NCI-H2081 treated with DMSO at 0.1 percent for 48 hours (cell line): ENCODE results near the gene SPEG.
A peak's percentile ranks its signal among the peaks of the same experiment; 100 is the strongest.

ENCODE experiments used
- DNase-seq: peaks from one replicate; lab custom pipeline; 2025; lab: John Stamatoyannopoulos, UW

SPEG gene

DNA sequence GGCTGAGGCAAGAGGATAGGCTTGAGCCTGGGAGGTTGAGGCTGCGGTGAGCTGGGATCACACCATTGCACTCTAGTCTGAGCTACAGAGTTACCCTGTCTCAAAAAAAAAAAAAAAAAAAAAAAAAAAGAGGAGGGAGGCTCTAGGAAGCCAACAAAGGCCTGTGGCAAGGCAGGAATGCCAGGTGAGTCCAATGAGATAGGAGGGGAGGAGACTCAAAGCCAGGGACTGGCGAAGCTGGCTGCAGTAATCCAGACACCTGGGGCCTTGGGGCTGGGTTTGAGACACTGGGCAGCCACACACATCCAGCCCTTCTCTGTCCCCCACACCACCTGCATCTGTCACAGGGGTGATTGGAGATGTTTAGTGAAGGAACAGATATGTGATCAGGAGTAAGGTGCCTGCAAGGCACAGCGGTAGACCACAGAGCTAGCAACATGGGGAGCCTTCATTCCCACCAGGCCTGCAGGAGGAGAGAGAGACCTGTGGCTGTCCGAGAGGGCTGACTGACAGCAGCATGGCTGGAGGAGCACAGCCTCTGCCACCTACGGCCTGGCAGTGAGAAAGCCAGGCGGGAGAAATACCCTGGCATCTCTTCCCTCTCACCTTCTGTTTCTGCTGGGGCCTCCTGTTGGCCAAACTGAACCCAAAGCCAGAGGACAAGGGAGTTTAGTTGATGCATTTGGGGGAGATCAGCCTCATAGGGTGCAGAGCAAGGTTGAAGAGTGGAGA lies 99.5 kb downstream of the SPEG start:
- no peak for DNase-seq

GRCh38 chr2:219536425-219536824 lies 101.8 kb downstream of the SPEG start:
- DNase-seq = no peak

DNA sequence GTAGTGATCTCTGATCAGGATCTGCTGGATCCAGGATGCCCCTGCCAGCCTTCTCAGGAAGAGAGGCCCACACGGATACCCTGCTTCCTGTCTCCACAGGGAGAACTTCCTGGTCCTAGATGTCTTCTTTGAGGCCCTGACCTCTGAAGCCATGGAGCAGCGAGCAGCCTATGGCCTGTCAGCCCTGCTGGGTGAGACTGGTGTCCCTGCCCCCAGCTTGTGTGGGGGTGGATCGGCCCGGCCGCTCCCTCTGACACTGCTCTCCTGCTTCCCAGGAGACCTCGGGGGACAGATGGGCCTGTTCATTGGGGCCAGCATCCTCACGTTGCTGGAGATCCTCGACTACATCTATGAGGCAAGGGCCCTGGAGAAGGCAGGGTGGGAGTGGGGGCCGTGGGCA lies 102.3 kb downstream of the SPEG start:
- DNase-seq = no peak

DNA sequence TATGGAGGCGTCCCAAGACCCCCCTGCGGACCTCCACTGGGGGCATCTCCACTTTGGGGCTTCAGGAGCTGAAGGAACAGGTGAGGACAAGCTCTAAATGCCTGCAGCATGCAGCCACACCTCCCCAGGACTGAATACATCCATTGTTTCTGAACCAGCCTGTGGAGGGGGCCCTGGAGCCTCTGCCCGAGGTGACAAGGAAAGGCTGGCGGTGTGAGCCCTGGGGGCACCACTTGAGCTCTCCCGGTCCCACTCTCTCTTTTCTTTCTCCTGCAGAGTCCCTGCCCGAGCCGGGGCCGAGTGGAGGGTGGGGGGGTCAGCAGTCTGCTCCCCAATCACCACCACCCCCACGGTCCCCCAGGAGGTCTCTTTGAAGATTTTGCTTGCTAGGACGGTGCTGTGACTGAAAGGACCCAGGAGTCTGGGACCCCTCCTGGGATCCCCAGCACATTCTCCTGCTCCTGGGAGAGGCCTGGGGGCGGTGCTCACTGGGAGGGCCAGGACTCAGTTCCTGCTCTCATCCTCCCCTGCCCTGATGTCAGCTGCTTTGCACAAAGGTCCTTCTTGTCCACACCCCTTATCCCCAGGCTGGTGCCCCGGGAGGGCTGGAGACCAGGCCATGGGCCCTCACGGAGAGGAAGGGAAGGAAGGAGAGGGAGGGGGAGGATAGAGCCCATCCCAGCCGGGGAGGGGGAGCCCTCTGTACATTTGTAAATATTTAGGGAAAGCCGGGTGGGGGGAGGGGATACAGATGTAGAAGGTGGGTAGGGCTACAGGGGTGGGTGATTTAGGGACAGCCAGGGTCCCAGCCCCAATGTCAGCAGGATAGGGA lies 103.2 kb downstream of the SPEG start:
- no peak for DNase-seq

DNA sequence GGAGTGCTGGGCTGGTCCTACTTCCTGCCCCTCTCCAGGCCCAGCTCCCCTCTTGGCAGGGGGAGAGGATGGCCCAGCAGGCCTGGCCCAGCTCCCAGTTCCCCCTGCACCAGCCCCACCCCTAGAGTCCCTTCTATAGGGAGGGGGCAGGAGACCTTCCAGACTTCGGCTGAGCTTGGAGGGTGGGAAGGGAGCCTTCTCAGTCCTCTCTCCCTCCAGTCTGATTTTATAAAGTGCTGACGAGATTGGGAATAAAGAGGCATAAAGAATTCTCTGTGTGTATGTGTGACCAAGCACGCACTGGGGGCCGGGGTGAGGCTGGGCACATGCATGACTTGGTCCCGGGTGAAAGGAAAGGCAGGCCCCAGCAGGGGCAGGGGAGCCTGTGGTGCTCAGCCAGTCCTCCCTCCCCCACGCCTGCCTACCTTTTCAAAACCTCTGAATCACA lies 103.9 kb downstream of the SPEG start:
- no peak for DNase-seq

DNA sequence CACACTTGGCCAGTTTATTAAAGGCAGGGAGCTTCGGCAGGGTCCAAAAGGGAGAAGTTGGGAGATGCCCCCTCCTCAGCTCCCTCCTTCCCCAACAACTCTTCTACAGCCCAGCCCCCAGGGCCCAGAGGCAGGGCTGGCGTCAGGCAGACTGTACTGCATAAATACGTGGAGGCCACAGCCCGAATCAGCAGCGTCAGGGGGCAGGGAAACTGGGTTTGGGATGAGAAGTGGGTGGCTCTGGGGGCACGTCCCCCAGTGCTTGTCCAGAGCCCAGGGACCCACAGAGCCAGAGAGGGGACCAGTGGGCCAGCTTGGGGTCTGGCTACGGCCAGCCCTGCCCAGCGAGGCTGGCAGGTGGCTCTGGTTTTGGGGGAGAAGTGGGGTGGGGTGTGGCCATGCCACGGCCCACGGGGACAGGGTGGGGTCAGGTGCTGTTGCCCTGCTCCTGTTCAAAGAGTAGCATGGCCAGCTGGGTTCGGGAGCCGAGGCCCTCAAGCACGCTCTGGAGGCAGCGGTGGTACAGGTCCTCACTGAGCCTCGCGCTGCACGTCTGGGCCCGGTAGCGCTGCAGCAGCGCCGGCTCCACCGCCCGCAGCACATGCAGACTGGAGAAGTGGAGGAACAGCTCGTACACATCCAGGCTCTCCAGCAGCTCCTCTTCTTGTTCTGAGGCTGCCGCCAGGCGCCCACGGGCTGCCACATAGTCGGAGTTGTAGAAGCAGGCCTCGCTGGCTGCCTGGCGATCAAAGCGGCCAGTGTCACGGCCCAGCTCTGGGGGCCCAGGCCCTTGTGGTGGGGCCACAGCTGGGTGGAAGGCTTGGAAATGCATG lies 104.5 kb downstream of the SPEG start:
- DNase-seq = no peak

DNA sequence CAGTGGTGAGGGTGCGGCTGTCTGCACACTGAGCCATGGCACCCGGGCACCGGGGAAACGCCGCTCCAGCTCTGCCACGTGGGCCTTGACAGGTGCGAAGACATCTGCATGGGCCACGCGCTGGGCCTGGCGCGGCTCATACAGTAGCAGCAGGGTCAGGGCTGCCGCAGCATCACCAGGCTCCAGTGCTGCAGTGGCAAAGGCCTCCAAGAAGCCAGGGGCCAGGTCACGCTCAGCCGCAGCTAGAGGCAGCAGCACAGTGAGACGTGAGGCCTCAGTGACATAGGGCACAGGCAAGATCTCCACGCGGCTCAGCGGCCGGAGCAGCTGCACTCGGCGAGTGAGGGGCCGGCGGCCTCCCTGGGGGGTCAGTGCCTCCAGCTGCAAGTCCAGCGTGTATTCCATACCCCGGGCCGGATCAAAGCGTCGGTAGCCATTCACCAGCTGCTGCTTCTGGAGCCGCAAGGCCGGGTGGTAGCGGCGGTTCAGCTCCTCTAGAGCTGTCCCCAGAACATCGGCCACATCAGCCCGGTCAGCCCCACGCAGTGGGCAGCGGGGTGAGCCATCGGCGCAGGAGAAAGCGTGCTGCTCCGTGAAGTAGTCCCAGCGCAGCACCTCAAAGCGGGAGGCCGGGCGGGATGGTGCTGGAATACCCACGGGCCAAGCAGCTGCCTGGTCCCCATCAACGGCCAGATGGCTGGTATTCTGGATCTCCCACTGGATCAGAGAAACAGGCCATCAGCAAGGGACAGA lies 105.5 kb downstream of the SPEG start:
- no peak for DNase-seq

DNA sequence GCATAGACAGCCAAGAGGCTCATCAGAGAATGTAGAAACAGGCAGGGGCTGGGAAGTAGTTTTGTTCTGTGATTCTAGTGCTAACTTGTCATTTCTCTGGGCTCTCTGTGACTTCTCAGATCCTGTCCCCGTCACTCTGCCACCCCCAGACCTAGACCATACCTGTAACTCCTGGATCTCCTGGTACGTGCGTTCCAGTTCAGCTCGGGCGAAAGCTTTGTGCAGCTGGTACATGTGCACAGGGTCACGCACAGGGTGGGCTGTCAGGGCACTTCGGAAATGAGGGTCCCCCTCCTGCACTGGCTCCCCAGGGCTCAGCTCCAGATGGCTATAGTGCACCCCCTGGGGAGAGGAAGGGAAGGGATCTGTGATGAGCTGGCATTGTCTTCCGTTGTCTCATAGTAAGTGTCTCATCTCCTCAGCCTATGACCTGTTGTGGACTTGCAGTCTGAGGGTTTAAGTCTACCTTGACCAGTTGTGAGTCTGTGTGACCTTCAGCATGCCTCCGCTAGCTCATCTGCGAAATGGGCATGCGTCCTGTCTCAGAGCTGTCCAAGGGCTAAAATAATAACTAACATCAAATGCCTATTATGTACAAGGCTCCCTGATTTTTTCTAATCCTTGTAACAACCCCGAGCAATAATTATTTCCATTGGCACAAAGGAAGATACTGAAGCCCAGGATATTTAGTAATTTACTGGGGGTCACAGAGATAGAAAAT lies 106.3 kb downstream of the SPEG start:
- DNase-seq = no peak

DNA sequence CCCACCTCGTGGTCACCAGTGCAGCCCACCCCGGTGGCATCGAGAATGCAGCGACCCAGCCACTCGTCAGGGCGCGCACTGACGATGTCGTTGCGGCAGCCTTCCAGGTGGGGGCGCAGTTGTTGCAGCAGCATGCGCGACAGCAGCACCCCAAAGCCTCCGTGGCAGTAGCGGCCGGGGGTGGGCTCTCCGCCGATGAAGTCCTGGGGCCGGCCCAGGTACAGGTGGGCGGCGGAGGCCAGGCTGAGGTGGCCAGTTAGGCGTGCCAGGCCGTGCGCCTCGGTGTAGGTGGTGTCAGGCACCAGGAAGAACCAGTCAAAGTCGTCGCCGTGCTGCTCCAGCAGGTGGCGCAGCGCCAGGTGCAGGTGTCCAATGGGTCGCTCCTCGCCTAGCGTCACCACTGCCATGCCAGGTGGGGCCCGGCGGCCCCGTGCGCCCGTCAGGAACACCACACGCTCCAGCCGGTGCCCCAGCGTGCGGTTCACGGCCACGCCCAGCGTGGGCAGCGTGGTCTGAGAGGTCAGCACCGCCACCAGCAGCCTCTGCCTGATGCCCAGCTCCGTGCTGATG lies 107.1 kb downstream of the SPEG start:
- DNase-seq = peak; percentile 73

DNA sequence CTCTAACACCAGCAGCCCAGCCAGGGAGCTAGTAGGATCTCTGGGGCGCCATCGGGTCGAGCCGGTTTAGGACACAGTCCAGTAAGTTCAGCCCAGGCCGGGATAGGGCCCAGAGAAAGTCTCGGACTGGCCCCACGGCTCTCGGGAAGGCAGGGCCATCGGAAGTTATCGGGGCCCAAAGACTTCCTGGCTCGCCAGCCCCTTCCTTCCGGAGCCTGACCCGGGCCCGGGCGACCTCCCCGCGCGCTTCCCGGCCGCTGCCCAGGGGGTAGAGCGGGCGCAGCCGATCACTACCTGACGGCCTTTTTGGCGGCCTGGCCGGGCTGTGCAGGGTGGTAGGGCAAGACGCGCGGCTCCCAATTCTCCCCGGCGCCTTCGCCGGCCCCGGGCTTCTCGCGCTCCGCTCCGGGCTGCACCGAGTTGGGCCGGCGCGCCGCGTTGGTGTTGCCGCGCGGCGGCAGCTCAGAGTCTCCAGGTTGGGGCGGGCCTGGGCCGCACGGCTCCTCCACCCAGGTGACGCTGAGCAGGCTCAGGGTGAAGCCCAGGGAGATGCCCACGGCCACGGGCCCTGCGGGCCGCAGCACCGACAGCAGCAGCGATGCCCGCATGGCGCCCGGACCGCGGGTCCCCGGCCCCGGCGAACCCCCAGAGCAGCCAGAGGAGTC lies 108.4 kb downstream of the SPEG start:
- no peak for DNase-seq

- DNase-seq = peak; percentile 88
Measured at GRCh38 chr2:219543596-219544358, 109.1 kb downstream of the SPEG start, which contains the start of the genes CHPF and TMEM198. CHPF (minus strand) TSS chr2:219543809; CDS start chr2:219543538, 271 bp downstream. TMEM198 (plus strand) TSS chr2:219544028; CDS start chr2:219544728, 700 bp downstream.

- no peak for DNase-seq
Measured at GRCh38 chr2:219544567-219544966, 109.9 kb downstream of the SPEG start.

GRCh38 chr2:219545295-219545942 lies 110.8 kb downstream of the SPEG start:
- DNase-seq = no peak

DNA sequence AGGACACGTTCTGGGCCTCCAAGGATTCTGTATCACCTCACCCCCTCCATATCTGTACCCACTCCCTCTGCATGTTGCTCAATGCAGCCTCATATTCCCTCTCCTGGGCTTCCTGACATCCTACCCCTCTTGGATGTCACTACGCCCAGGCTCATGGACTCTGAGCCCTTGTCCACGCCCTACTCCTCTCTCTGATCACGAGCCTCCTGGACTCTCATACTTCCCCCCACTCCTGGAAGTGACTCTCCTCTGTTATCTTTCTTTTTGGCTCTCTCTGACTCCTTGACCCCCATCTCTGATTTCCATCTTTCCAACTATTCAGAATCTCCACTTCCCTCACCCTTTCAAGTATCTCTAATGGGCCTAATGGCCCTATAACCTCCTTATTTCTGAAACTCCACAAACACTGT lies 111.3 kb downstream of the SPEG start:
- no peak for DNase-seq

DNA sequence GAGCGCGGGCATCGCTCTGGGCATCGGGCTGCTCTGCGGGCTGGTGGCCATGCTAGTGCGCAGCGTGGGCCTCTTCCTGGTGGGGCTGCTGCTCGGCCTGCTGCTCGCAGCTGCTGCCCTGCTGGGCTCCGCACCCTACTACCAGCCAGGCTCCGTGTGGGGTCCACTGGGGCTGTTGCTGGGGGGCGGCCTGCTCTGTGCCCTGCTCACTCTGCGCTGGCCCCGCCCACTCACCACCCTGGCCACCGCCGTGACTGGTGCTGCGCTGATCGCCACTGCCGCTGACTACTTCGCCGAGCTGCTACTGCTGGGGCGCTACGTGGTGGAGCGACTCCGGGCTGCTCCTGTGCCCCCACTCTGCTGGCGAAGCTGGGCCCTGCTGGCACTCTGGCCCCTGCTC lies 113.0 kb downstream of the SPEG start:
- no peak for DNase-seq
